CD14-positive monocyte (primary cell): ENCODE data around the gene BEST1. TPM values are rescaled to one million over a fixed set of nuclear protein-coding genes. Genes with fewer than 3 reads are reported as not detected.
A peak's percentile ranks its signal among the peaks of the same experiment; 100 is the strongest.

Experiments
- DNase-seq, 3 donors: peaks; one replicate each; pipeline ENCODE4 v3.0.0-alpha.2; 2011 to 2022
- H2AFZ ChIP-seq: 2 replicates; pipeline ENCODE4 v1.6.0; 2012; ENCODE audit warnings: mild to moderate bottlenecking, low read depth, low read length, inconsistent platforms; ENCODE audit not compliant: insufficient read depth, poor library complexity, severe bottlenecking
- H3K27ac ChIP-seq, 2 donors: 1 replicate in 1 of 2; 2 replicates in 1 of 2; pipeline ENCODE4 v1.5.1; 2012 to 2013; ENCODE audit warnings: low read length in 2 of 2, control low read depth in 1 of 2, inconsistent platforms in 1 of 2, low read depth in 1 of 2, mild to moderate bottlenecking in 1 of 2
- H3K27me3 ChIP-seq, 2 donors: one replicate each; pipeline versions ENCODE4 v1.6.0 to v1.6.1; 2011 to 2013; ENCODE audit warnings: low read length in 2 of 2; ENCODE audit not compliant: control insufficient read depth in 2 of 2, insufficient read depth in 2 of 2
- H3K36me3 ChIP-seq, 2 donors: replicated peaks in 1 of 2; 1 replicate in 1 of 2; 2 replicates in 1 of 2; pipeline versions ENCODE4 v1.5.1 to v1.6.1; 2012 to 2013; ENCODE audit warnings: low read length in 2 of 2, control low read depth in 1 of 2, inconsistent platforms in 1 of 2, mild to moderate bottlenecking in 1 of 2; ENCODE audit not compliant: insufficient read depth in 2 of 2, control insufficient read depth in 1 of 2
- H3K4me1 ChIP-seq, 2 donors: 1 replicate in 1 of 2; 2 replicates in 1 of 2; pipeline versions ENCODE4 v1.5.1 to v1.6.1; 2012 to 2013; ENCODE audit warnings: low read length in 2 of 2, control low read depth in 1 of 2, inconsistent platforms in 1 of 2, mild to moderate bottlenecking in 1 of 2, moderate library complexity in 1 of 2; ENCODE audit not compliant: insufficient read depth in 2 of 2, control insufficient read depth in 1 of 2
- H3K4me2 ChIP-seq: replicated peaks from 2 replicates; pipeline ENCODE3; 2012; ENCODE audit warnings: low read length, moderate library complexity, mild to moderate bottlenecking; ENCODE audit not compliant: poor library complexity, severe bottlenecking; ENCODE audit errors: extremely low read depth
- H3K4me3 ChIP-seq, 3 experiments: fragments of 200-600 bp in 1 of 3; sonication (generic) in 1 of 3; replicated peaks in 1 of 3; 1 replicate in 2 of 3; 2 replicates in 1 of 3; pipeline ENCODE4 v1.5.1; 2011 to 2013; ENCODE audit warnings: low read length in 3 of 3, mild to moderate bottlenecking in 3 of 3, control low read depth in 2 of 3, low read depth in 2 of 3, inconsistent platforms in 1 of 3, moderate library complexity in 1 of 3
- H3K79me2 ChIP-seq: 2 replicates; pipeline ENCODE4 v1.6.0; 2012; ENCODE audit warnings: mild to moderate bottlenecking, control low read depth, inconsistent platforms, low read length, moderate library complexity; ENCODE audit not compliant: insufficient read depth
- H3K9ac ChIP-seq: 2 replicates; pipeline ENCODE4 v1.6.0; 2017; ENCODE audit warnings: low read length, mild to moderate bottlenecking; ENCODE audit not compliant: insufficient read depth, poor library complexity, severe bottlenecking
- H3K9me3 ChIP-seq, 2 donors: replicated peaks in 1 of 2; 1 replicate in 1 of 2; 2 replicates in 1 of 2; pipeline versions ENCODE4 v1.5.1 to v1.6.1; 2012 to 2013; ENCODE audit warnings: low read length in 2 of 2, control low read depth in 1 of 2; ENCODE audit not compliant: control insufficient read depth in 1 of 2, insufficient read depth in 1 of 2
- H4K20me1 ChIP-seq: 2 replicates; pipeline ENCODE4 v1.6.0; 2012; ENCODE audit warnings: mild to moderate bottlenecking, low read length, control low read depth, moderate library complexity; ENCODE audit not compliant: insufficient read depth
- H3K27ac Mint-ChIP-seq, 7 donors: one replicate each; pipeline ENCODE4 v1.8.0; 2020; ENCODE audit warnings: mild to moderate bottlenecking in 7 of 7, mixed read lengths in 7 of 7, moderate library complexity in 6 of 7, inconsistent platforms in 2 of 7
- H3K27me3 Mint-ChIP-seq, 3 donors: one replicate each; pipeline ENCODE4 v1.8.0; 2021 to 2022; ENCODE audit warnings: low read depth in 3 of 3, mild to moderate bottlenecking in 3 of 3, mixed read lengths in 3 of 3, moderate library complexity in 3 of 3, inconsistent platforms in 1 of 3
- H3K36me3 Mint-ChIP-seq, 2 donors: one replicate each; pipeline ENCODE4 v1.8.0; 2020; ENCODE audit warnings: mixed read lengths in 2 of 2, inconsistent platforms in 1 of 2, mild to moderate bottlenecking in 1 of 2
- H3K4me1 Mint-ChIP-seq: one replicate; pipeline ENCODE4 v1.8.0; 2020; ENCODE audit warnings: mild to moderate bottlenecking, mixed read lengths
- H3K4me3 Mint-ChIP-seq, 2 donors: one replicate each; pipeline ENCODE4 v1.8.0; 2020; ENCODE audit warnings: mild to moderate bottlenecking in 2 of 2, mixed read lengths in 2 of 2, moderate library complexity in 1 of 2
- H3K9me3 Mint-ChIP-seq, 7 donors: one replicate each; pipeline ENCODE4 v1.8.0; 2020 to 2022; ENCODE audit warnings: mixed read lengths in 7 of 7, mild to moderate bottlenecking in 6 of 7, moderate library complexity in 6 of 7, inconsistent platforms in 2 of 7
- WGBS: methylation state at CpG from one replicate; pipeline ENCODE4 v1.1.5; 2013; ENCODE audit warnings: missing lambda C conversion rate; ENCODE audit not compliant: insufficient coverage; 5-methylcytosine and 5-hydroxymethylcytosine counted together
- intact Hi-C, 2 donors: fragments of 100-400 bp; cut with micrococcal nuclease; formaldehyde crosslinking; loops; one replicate each; pipeline versions ENCODE4 v1.15.0 to v1.15.1; 2023
- polyA plus RNA-seq, 3 donors: library from polyadenylated mRNA; depleted of rRNA in 1 of 3; unstranded in 2 of 3; stranded (reverse) in 1 of 3; fragments of 300-500 nt in 2 of 3; fragments of >200 nt in 1 of 3; fragmentation: Illumina TruSeq in 2 of 3; gene quantifications; 1 replicate in 2 of 3; 2 replicates in 1 of 3; pipeline ENCODE4 v1.2.3, GENCODE V29; 2012 to 2021
- TF ChIP-seq, protein P1 (sequence below): fragments of 200-600 bp; IDR thresholded peaks from one replicate; pipeline ENCODE4 v1.8.0; 2022; ENCODE audit warnings: antibody characterized with exemption, mild to moderate bottlenecking

Gene BEST1
- polyA plus RNA-seq, 3 donors: 5.9 to 24.9 (median 7.4) TPM

DNA sequence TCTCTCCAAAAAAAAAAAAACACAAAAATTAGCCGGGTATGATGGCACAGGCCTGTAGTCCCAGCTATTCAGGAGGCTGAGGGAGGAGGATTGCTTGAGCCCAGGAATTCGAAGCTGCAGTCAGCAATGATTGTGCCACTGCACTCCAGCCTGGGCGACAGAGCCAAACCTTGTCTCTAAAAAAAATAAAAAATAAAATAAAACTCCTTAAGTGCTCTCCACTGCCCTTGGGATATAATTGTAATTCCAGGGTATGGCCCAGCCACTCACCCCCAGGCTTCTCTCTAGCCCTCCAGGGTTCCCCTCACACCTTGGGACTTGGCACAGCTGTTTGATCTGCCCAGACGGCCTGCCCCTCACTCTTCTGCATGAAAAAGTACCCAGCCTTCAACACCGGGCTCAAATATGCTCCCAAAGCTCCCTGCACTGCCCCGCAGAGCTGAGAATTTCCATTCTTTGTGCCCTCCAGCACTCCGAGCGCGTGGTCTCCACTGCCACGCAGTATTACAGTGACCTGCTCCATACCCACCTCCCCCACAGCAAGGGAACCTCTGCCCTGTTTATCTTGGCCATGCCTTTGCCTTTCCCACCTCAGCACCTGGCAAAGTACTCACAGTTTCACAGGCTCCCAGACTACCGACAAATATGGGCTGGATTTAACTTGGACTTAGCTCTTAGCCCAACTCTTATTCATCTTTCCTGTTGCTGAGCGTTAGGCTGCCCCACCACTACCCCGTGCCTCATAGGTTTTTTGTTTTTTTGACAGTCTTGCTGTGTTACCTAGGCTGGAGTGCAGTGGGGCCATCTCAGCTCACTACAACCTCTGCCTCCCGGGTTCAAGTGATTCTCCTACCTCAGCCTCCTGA is 24.8 kb downstream of the BEST1 start:
- H3K4me1 ChIP-seq: peaks cover 53 to 62% of the 10 kb centered on the region in 2 donors
- TF ChIP-seq, protein P1, sequence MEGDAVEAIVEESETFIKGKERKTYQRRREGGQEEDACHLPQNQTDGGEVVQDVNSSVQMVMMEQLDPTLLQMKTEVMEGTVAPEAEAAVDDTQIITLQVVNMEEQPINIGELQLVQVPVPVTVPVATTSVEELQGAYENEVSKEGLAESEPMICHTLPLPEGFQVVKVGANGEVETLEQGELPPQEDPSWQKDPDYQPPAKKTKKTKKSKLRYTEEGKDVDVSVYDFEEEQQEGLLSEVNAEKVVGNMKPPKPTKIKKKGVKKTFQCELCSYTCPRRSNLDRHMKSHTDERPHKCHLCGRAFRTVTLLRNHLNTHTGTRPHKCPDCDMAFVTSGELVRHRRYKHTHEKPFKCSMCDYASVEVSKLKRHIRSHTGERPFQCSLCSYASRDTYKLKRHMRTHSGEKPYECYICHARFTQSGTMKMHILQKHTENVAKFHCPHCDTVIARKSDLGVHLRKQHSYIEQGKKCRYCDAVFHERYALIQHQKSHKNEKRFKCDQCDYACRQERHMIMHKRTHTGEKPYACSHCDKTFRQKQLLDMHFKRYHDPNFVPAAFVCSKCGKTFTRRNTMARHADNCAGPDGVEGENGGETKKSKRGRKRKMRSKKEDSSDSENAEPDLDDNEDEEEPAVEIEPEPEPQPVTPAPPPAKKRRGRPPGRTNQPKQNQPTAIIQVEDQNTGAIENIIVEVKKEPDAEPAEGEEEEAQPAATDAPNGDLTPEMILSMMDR: no peak
- H3K79me2 ChIP-seq: peaks cover 7% of the 10 kb centered on the region
- no peaks in the 10 kb centered on the region for H3K36me3 ChIP-seq
- H3K9ac ChIP-seq: no peak overlapping the region
- H3K9me3 ChIP-seq: no peaks in the 10 kb centered on the region
- H3K4me3 ChIP-seq: no peak overlapping the region
- no peak overlapping the region for H3K4me2 ChIP-seq
- H3K27ac Mint-ChIP-seq: peak overlapping the region in 5 of 7 donors; percentile 13 to 76 (median 63)
- no peak for DNase-seq
- H4K20me1 ChIP-seq: no peaks in the 10 kb centered on the region
- peaks cover 66% of the 10 kb centered on the region for H3K4me1 Mint-ChIP-seq
- peaks cover 13 to 22% of the 10 kb centered on the region in 2 donors for H3K36me3 Mint-ChIP-seq
- H3K27ac ChIP-seq: no peak overlapping the region
- H2AFZ ChIP-seq: no peak overlapping the region
- H3K9me3 Mint-ChIP-seq: no peaks in the 10 kb centered on the region
- H3K27me3 ChIP-seq: no peaks in the 10 kb centered on the region
- intact Hi-C loops: loop anchor here in 1 of 2 donors (5.0 kb wide), 1 partner anchor 567 kb away; no protein-coding TSS in a partner anchor
- 96% methylated on average over 8 of the region's 14 CpGs for WGBS
- H3K4me3 Mint-ChIP-seq: peak overlapping the region in 1 of 2 donors; percentile 35
- H3K27me3 Mint-ChIP-seq: peaks cover 4 to 8% (median 8%) of the 10 kb centered on the region in 3 donors

DNA sequence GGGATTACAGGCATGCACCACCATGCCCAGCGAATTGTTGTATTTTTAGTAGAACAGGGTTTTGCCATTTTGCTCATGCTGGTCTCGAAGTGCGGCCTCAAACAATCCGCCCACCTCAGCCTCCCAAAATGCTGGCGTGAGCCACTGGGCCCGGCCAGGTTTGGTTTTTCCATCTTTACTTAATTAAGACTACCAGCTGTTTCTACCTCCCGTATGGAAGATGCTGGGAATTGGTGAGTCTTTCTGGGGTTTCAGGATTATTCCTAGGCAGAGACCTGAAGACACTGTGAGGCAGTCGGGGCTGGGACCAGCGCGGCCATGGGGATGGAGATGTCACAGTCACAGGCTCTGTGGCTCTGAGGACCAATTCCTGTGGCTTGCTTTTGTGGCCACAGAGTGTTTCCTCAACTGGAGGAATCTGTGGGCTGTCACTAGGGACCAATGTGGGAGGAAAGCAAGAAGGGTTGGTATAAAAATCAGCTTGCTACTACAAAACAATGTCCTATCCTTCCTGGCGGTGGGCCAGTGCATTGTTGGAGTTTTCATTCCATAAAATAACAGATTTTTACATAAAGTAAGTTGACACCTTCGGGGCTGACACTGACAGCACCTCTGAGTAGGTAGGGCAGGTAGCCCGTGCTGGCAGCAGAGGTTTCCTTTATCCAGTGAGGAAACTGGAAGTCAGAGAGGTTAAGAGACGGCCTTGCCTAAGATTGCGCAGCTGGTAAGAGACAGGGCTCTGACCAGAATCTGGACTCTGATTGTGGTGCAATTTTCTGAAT is 25.7 kb downstream of the BEST1 start:
- DNase-seq: no peak
- Mint-ChIP-seq H3K36me3 (peaks cover 12 to 21% of the 10 kb centered on the region in 2 donors), H3K4me3 (no peak overlapping the region), H3K9me3 (no peaks in the 10 kb centered on the region), H3K27ac (peak overlapping the region in 6 of 7 donors; percentile 43 to 80 (median 69)), H3K27me3 (peaks cover 6 to 8% (median 8%) of the 10 kb centered on the region in 3 donors), H3K4me1 (peaks cover 61% of the 10 kb centered on the region)
- Histone ChIP-seq H4K20me1 (no peaks in the 10 kb centered on the region), H3K27ac (no peak overlapping the region), H3K4me2 (no peak overlapping the region), H3K79me2 (peaks cover 6% of the 10 kb centered on the region), H3K4me1 (peaks cover 46 to 55% of the 10 kb centered on the region in 2 donors), H3K4me3 (no peak overlapping the region), H3K27me3 (no peaks in the 10 kb centered on the region), H3K36me3 (no peaks in the 10 kb centered on the region), H3K9me3 (no peaks in the 10 kb centered on the region), H2AFZ (no peak overlapping the region), H3K9ac (no peak overlapping the region)
- TF ChIP-seq, protein P1: no peak
- WGBS: 52% methylated on average over 7 of the region's 15 CpGs
- intact Hi-C loops: no loop called here
